HEK293T (cell line): ENCODE data around the gene SYNJ2.

ENCODE experiments used
- CTCF ChIA-PET: fragments of 350-600 bp; formaldehyde crosslinking; extraction: SDS; loops from one replicate; lab custom pipeline; 2021; ENCODE audit warnings: antibody characterized with exemption, inconsistent platforms; lab: Yijun Ruan, JAX
- POLR2A ChIA-PET: fragments of 350-600 bp; formaldehyde crosslinking; extraction: SDS; loops from one replicate; lab custom pipeline; 2020; ENCODE audit warnings: antibody characterized with exemption, inconsistent platforms; lab: Yijun Ruan, JAX
- DNase-seq: peaks from one replicate; pipeline ENCODE4 v3.0.0; 2012; ENCODE audit warnings: mixed read lengths; ENCODE audit errors: extremely low spot score
- ARNT ChIP-seq: fragments of 450-650 bp; IDR thresholded peaks from 2 replicates; pipeline ENCODE4 v1.6.1; 2017; ENCODE audit warnings: mild to moderate bottlenecking
- BHLHE40 ChIP-seq: fragments of 450-650 bp; IDR thresholded peaks from 2 replicates; pipeline ENCODE4 v1.6.1; 2016; ENCODE audit warnings: mild to moderate bottlenecking, moderate library complexity, borderline replicate concordance
- CTBP1 ChIP-seq: fragments of 450-650 bp; IDR thresholded peaks from 2 replicates; pipeline ENCODE4 v1.6.1; 2016; ENCODE audit warnings: borderline replicate concordance
- ELF4 ChIP-seq: fragments of 450-650 bp; IDR thresholded peaks from 2 replicates; pipeline ENCODE4 v1.6.1; 2017; ENCODE audit warnings: antibody characterized with exemption
- FOXA1 ChIP-seq: fragments of 450-650 bp; IDR thresholded peaks from 2 replicates; pipeline ENCODE4 v1.6.1; 2016; ENCODE audit warnings: mild to moderate bottlenecking
- FOXK2 ChIP-seq: fragments of 450-650 bp; IDR thresholded peaks from 2 replicates; pipeline ENCODE4 v1.6.1; 2016; ENCODE audit warnings: mild to moderate bottlenecking
- FOXM1 ChIP-seq: fragments of 450-650 bp; IDR thresholded peaks from 2 replicates; pipeline ENCODE4 v1.6.1; 2017; ENCODE audit warnings: mild to moderate bottlenecking, borderline replicate concordance
- HDGF ChIP-seq: fragments of 450-650 bp; IDR thresholded peaks from 2 replicates; pipeline ENCODE4 v1.6.1; 2017; ENCODE audit warnings: antibody characterized with exemption, borderline replicate concordance
- L3MBTL2 ChIP-seq: fragments of 450-650 bp; conservative IDR thresholded peaks from 2 replicates; pipeline ENCODE4 v1.6.1; 2016; ENCODE audit warnings: mild to moderate bottlenecking
- LEF1 ChIP-seq: fragments of 450-650 bp; IDR thresholded peaks from 2 replicates; pipeline ENCODE4 v1.6.1; 2017; ENCODE audit warnings: mild to moderate bottlenecking, borderline replicate concordance
- NFRKB ChIP-seq: fragments of 450-650 bp; IDR thresholded peaks from 2 replicates; pipeline ENCODE4 v1.6.1; 2016; ENCODE audit warnings: mild to moderate bottlenecking, moderate library complexity
- PKNOX1 ChIP-seq: fragments of 450-650 bp; IDR thresholded peaks from 2 replicates; pipeline ENCODE4 v1.6.1; 2016
- SP1 ChIP-seq: fragments of 450-650 bp; IDR thresholded peaks from 2 replicates; pipeline ENCODE4 v1.6.1; 2017
- SUZ12 ChIP-seq: fragments of 450-650 bp; IDR thresholded peaks from 2 replicates; pipeline ENCODE4 v1.6.1; 2016; ENCODE audit warnings: mild to moderate bottlenecking
- TARDBP ChIP-seq: fragments of 450-650 bp; IDR thresholded peaks from 2 replicates; pipeline ENCODE4 v1.6.1; 2016
- ZNF384 ChIP-seq: fragments of 450-650 bp; IDR thresholded peaks from 2 replicates; pipeline ENCODE4 v1.6.1; 2016

Gene SYNJ2

GRCh38 chr6:158033751-158034702 lies 52.4 kb downstream of the SYNJ2 start:
- ChIA-PET CTCF (no interaction called here), POLR2A (no interaction called here)
- DNase-seq = no peak
- TF ChIP-seq ZNF384 = no peak
- no peak for TF ChIP-seq CTBP1
- no peak for TF ChIP-seq FOXK2
- no peak for TF ChIP-seq NFRKB
- no peak for TF ChIP-seq BHLHE40
- TF ChIP-seq FOXA1 = no peak
- TF ChIP-seq ELF4 = no peak
- TF ChIP-seq L3MBTL2 = no peak
- TF ChIP-seq TARDBP = no peak
- no peak for TF ChIP-seq SUZ12
- TF ChIP-seq FOXM1 = no peak
- no peak for TF ChIP-seq LEF1
- TF ChIP-seq PKNOX1 = no peak
- TF ChIP-seq HDGF = no peak
- TF ChIP-seq SP1 = no peak
- no peak for TF ChIP-seq ARNT

- TF ChIP-seq FOXM1 (no peak), ZNF384 (no peak), SUZ12 (no peak), HDGF (no peak), L3MBTL2 (no peak), FOXA1 (no peak), BHLHE40 (no peak), ELF4 (no peak), ARNT (no peak), NFRKB (no peak), FOXK2 (no peak)
- CTCF ChIA-PET = interaction anchor here (0.7 kb wide), 1 partner anchor 134 kb away, joined by 3 read pairs; no protein-coding TSS in a partner anchor
- DNase-seq = no peak
- POLR2A ChIA-PET = no interaction called here
Observed at GRCh38 chr6:158036261-158036660, 54.6 kb downstream of the SYNJ2 start.

DNA sequence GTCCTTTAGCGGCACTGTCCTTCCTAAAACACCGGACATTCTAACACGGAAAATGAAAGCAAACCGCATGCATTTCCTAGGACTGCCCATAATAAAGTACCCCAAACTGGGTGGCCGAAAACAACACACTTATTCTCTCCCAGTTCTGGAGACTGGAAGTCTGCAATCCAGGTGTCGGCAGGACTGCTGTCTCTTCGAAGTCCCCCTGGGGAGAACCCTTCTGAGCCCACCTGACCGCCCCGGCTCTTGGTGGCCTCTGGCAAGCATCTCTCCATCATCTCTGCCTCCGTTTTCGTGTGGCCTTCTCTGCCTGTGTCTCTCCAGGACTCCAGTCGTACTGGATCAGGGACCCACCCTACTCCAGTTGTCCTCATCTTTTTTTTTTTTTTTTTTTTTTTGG lies 55.4 kb downstream of the SYNJ2 start:
- CTCF ChIA-PET = interaction anchor here (2.8 kb wide), 1 partner anchor 11 kb away, joined by 12 read pairs; no protein-coding TSS in a partner anchor
- POLR2A ChIA-PET = no interaction called here
- TF ChIP-seq SUZ12 (no peak), PKNOX1 (no peak), LEF1 (no peak), FOXA1 (no peak), FOXK2 (no peak), HDGF (no peak), FOXM1 (no peak), TARDBP (no peak), CTBP1 (no peak), NFRKB (no peak), L3MBTL2 (no peak), SP1 (no peak), BHLHE40 (no peak), ZNF384 (no peak), ELF4 (no peak), ARNT (no peak)
- DNase-seq = no peak

DNA sequence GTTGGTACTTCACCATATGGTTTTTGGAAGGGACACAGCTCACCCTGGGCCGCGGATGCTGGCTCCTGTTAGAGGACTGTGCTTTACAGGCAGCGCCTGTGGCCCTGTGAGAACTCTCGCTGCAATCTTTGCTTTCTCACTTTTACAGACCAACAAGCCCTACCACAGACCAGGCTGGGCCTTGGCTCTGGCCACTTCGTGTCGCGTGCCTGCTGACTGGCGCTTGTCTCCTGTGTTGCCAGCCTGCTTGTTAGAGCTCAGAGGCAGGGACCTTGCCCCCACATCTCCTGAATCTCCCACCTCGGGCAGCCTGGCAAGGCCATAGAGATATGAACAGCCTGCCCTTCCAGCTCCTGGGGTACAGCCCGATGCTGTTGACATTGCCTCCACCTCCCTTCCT lies 56.1 kb downstream of the SYNJ2 start:
- TF ChIP-seq CTBP1 (no peak), L3MBTL2 (no peak)
- CTCF ChIA-PET = interaction anchor here (2.8 kb wide), 1 partner anchor 11 kb away, joined by 12 read pairs; no protein-coding TSS in a partner anchor
- POLR2A ChIA-PET = no interaction called here
- no peak for DNase-seq

- POLR2A ChIA-PET = no interaction called here
- no peak for DNase-seq
- no peak for TF ChIP-seq ELF4
- no peak for TF ChIP-seq HDGF
- TF ChIP-seq ZNF384 = no peak
- no peak for TF ChIP-seq SUZ12
- no peak for TF ChIP-seq ARNT
- TF ChIP-seq TARDBP = no peak
- no peak for TF ChIP-seq FOXA1
- TF ChIP-seq PKNOX1 = no peak; the same call in 1 of the 2 replicates
- CTCF ChIA-PET = interaction anchor here (0.8 to 2.8 kb wide), 2 partner anchors 8 to 12 kb away, joined by 3 to 12 read pairs; no protein-coding TSS in a partner anchor
Observed at GRCh38 chr6:158038291-158039177, 56.9 kb downstream of the SYNJ2 start.

- POLR2A ChIA-PET = no interaction called here
- CTCF ChIA-PET = interaction anchor here (0.8 to 2.8 kb wide), 2 partner anchors 8 to 13 kb away, joined by 3 to 12 read pairs; no protein-coding TSS in a partner anchor
Observed at GRCh38 chr6:158039178-158039557, 57.5 kb downstream of the SYNJ2 start.

More at GRCh38 chr6:158039178-158039557, 57.5 kb downstream of the SYNJ2 start:
- DNase-seq = no peak
- TF ChIP-seq SUZ12 = no peak
- TF ChIP-seq CTBP1 = no peak
- no peak for TF ChIP-seq PKNOX1
- no peak for TF ChIP-seq L3MBTL2
- no peak for TF ChIP-seq SP1
- no peak for TF ChIP-seq ARNT
- TF ChIP-seq ZNF384 = no peak
- no peak for TF ChIP-seq FOXK2
- no peak for TF ChIP-seq FOXA1
- TF ChIP-seq TARDBP = no peak
